Esophagus muscularis mucosa (tissue), 4 donors: ENCODE measurements around the gene IP6K2.

Experiments
- CTCF ChIP-seq, 3 experiments: fragments of 200-600 bp in 2 of 3; fragments of 450-650 bp in 1 of 3; sonication (generic) in 2 of 3; IDR thresholded peaks; one replicate each; pipeline ENCODE4 v1.5.1; 2017 to 2019; ENCODE audit warnings: antibody characterized with exemption in 3 of 3, mild to moderate bottlenecking in 2 of 3, moderate library complexity in 1 of 3
- EP300 ChIP-seq: sonication (generic); formaldehyde crosslinking; IDR thresholded peaks from one replicate; pipeline ENCODE4 v1.6.1; 2017; ENCODE audit warnings: antibody characterized with exemption
- POLR2A ChIP-seq: fragments of 450-650 bp; IDR thresholded peaks from one replicate; pipeline ENCODE4 v1.6.1; 2017; ENCODE audit warnings: antibody characterized with exemption, moderate library complexity, mild to moderate bottlenecking, low read depth
- POLR2AphosphoS5 ChIP-seq, 2 donors: sonication (generic); formaldehyde crosslinking; IDR thresholded peaks; one replicate each; pipeline ENCODE4 v1.6.1; 2017; ENCODE audit warnings: antibody characterized with exemption in 2 of 2

- TF ChIP-seq CTCF (IDR thresholded peaks at IDR 0.05) (no peak), POLR2A (no peak), EP300 (no peak), POLR2AphosphoS5 (IDR thresholded peaks at IDR 0.05) (no peak)
These were observed 31.7 kb upstream of the IP6K2 start for GRCh38 chr3:48748754-48749153.
